ENCODE data around the gene THAP2.
A peak's percentile ranks its signal among the peaks of the same experiment; 100 is the strongest.

The THAP2 gene
- 26.6 reads per million, percentile 53 among the genes with 10 or more reads in this experiment for total RNA-seq

DNA sequence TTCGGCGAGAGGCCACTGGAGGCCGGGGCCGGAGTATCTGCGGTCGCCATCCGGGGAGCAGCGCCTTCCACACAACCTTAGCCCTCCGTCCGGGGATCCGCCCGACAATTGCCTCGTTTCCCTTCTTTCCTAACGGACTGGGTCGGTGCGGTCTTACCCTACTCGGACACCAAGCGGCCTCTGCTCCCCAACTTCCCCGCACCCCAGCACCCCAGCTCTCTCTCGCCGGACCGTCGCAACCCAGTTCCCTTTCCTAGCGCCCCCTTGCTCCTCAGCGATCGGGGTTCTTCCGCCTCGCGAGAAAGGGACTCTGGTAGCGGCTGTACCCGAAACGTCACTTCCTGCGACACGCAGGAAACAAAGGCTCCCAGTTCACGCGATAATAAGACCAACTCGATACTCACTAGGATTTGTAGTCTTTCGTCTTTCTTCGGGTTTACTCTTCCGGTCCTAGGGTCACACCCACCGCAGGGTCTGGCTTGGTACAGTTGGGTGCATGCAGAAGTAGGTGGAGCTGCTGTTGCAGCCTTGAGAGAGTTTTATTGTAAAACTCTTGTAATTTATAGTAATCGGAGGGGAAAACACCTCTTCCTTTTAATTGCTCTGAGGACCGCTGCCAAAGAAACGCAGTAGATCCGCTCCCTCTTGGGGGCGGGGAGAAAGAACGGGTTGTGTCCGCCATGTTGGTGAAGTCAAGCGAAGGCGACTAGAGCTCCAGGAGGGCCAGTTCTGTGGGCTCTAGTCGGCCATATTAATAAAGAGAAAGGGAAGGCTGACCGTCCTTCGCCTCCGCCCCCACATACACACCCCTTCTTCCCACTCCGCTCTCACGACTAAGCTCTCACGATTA, at the start of gene THAP2, which contains the start of gene ZFC3H1:
THAP2 (plus strand) TSS at position 741 of the 850 bp plus-strand sequence. CDS start 209 bp downstream, outside the sequence.
ZFC3H1 (minus strand) TSS at position 288 of the 850 bp plus-strand sequence; CDS start at position 50, 238 bp downstream.
- DNase-seq = peak; percentile 90

DNA sequence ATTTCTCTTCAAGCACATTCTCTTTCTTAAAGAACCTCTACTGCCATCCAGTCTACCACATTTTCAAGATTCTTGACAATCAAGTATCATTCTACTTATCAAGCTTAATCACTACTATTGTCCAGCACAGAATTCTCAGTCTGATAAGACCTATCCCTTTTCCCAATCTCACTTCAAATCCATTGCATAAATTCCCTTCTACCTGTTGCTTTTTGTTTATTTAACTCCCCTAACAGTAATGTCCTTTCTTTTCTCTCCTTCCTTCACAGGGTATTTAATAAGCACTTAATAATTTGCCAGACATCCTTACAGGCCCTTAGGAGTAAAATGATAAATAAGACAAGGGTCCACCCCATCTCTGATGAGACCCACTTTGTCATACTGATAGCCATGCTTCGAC, 42.2 kb upstream of the THAP2 start:
- no peak for DNase-seq

DNA sequence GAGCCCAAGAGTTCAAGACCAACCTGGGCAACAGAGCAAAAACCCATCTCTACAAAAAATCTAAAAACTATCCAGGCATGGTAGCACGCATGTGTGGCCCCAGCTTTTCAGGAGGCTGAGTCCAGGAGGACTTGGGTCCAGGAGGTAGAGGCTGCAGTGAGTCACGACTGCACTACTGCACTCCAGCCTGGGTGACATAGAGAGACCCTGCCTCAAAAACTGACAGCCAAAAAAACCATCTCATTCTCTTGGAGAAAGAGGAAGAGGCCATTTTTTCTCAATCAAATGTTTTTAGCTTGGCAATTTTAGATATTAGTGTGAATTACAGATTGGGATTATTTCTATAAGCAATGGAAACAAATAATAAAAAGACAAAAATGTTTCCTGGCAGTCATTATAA, 38.6 kb upstream of the THAP2 start:
- no peak for DNase-seq

DNA sequence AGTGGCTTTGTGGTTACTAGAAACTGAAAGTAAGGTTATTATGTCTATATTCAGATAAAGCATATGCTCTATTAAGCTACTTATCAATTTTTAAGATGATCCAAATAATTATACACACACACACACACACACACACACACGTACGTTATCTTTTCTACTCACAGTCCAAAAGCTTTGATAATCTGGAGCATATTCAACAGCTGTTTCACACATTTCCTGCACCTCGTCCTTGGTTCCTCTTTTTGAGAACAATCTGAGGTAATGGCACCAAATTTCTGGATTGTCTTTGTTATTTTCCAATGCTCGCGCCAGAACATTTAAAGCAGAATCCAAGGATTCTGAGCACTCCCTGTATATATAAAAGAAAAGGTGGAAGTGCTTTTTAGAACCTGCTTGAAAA, 38.0 kb upstream of the THAP2 start:
- no peak for DNase-seq

DNA sequence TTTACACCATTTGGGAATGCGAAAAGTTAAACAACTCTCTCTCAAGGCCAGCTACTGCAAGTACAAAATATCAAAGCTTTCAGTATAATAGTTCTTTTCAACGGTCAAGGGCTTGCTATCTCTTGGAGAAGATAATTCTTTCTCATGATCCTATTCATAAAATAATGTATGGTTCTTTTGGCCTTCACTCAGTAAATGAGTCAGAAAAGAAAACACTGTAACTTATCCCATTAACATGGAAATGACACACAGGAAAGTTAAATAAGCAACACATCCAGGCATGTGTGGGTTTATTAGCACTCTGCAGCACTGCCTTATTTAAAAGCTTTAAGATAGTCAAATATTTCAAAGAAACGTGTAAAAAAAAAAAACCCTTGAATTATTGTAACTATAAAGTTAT, 37.3 kb upstream of the THAP2 start:
- no peak for DNase-seq

DNA sequence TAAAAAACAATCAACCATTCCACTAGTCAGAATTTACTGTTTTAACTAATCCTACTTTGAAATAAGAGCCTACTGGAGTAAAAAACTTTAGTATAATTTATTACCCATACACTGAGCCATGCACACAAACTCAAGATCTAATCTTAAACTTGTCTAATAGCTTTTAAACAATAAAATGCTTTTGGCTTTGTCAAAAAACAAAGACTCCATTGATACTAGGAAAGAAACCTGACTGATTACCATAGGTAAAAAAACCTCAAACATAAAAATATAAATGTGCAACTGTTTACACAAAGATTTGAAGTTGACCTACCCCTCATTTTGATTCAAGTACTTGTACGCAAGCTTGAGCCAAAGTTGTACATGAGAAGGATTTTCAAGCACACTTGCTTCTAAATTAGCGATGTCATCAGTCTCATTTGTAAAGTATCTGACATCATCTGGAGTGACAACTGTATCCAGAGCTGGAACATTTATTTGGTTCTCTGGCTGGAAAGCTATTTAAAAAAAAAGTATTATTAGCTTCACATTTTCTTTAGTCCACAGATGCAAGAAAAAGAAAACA, 36.6 kb upstream of the THAP2 start:
- no peak for DNase-seq

DNA sequence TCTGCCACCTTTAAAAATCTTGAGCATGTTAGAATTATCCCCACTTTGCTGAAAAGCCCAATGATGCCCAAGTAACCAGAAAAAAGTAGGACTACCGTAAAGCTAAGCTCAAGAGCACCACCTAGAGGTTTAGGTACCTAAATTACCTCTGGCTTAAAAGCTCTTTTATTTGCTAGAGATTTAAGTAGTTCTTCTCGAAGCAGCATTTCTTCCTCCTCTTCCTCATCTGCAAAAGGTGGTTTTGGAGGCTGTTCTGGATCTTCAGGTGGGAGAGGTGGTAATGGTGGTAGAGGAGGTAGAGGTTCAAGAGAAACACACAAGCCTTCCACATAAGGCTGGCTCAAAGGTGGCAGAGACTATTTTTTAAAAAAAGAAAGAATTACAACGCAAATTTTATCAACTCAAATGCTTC, 27.4 kb upstream of the THAP2 start:
- peak; percentile 17 for DNase-seq

DNA sequence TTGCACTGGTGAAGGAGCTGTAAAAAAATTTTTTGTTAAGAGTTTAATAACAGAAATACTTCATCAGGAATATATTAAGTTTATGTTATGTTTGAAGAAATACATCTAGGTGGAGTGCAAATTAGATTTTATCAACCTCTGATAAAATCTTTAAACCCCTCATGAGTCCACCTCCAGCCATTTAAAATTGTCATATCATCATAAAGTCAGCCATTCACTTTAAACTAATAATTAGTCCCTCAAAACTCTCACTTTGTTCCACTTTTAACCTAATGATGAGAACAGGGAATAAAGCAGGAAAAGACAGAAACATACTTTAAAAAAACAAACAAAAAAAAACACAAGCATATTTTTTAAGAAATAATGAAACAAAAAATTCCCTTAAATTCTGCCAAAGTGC, 25.6 kb upstream of the THAP2 start:
- DNase-seq = no peak

DNA sequence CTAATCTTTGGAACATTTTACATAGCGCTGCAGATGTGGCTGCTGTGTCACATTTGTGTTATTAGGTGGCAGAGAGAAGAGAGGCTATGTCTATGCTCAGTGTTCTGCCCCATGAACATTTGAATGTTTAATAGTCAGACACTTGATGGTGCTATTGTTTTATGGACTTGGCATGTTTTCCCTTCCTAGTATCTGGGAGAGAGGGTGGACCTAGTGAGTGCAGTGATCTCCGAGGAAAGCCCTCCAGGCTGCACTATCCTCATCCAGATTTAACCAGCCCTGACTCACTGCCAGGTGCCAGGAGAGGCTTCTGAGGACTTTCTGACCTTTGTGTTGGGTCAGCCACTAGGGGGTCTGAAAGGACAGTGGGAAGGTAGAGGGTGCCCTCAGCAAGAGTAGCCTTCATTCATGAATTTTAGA, 24.8 kb upstream of the THAP2 start:
- no peak for DNase-seq

DNA sequence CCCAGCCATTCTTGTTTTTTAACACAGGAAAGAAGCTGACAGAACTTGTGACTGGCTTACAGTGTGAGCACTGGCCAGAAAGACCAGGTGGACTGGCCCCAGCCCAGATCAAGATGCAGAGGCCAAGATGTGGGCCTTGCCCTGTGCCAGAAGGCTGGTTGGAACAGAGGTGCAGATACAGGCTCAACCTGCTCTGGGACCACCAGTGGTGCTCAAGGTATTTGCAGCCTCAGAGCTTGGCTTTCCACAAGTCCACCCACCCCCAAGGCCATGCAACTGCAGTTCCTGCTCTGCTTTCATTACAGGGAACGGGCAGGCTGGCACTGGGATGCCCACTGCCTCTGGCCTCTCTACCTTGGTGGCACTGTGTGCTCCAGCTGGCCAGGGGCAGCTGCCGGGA, 23.8 kb upstream of the THAP2 start:
- no peak for DNase-seq

DNA sequence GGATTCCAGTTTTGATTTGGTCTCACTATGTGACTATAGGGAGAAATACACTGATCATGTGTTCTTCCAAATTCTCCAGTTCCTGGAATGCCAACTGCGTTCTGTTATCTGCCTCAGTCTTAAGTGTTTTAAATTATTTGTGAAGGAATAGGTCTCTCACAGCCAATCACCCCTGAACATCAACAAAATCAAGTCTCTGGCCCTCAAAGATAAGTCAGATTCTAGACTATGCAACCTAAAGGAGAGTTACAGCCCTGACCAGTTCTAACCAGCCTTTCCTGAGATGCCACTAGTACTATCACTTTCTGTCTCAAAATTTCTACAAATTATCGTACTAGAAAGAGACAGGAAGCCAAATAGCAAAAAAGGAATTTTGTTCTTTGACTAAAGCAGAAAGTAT, 22.7 kb upstream of the THAP2 start:
- no peak for DNase-seq

DNA sequence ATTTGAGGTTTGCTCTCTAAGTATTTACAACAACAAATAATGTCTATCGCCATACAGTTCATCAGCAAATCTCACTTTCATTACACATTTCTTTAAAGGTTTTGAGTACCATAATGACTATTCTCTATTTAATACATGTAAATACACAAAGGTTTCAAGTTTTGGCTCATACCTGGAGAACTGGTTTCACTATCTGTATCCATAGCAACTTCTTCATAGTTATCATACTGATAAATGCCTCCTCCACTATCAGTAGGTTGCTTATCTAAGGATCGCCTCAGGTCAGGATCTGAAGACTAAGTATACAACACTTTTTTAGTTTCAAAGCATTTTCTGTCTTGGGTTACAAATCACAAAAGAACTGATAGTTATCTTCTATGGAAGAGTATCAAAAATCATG, 21.8 kb upstream of the THAP2 start:
- DNase-seq = no peak

DNA sequence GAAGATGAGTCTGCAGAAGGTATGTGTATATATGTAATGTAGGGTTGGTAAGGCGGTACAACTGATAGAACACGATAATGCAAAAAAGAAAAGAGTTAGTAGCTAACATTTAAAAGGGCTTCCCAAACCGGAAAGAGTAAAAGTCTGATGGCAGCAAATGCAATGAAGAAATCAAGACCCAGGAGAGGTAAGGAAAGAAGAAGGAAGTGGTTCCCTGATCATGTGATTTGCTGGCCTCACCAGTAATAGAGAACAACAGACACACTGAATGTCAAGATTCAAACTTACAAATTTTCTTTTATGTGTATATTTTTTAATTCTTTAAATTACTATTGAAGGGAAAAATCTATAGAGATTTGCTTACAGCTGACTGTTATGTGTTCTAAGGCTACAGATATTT, 18.8 kb upstream of the THAP2 start:
- DNase-seq = no peak

DNA sequence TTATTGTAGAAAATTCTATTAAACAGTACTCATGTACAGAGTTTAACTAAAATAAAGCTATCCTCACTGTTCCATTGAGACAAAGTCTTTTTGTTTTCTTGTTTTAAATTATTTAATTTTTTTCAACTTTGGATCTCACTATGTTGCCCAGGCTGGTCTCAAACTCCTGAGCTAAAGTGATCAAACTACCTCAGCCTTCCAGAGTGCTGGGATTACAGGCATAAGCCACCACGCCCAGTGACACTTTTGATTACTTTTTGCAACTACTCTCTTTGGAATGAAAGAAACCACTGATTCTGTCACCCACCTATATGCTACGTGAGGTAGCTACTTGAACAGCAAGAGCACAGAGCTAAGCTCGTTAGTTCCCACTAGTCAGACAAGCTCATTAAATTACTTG, 17.6 kb upstream of the THAP2 start:
- DNase-seq = no peak

DNA sequence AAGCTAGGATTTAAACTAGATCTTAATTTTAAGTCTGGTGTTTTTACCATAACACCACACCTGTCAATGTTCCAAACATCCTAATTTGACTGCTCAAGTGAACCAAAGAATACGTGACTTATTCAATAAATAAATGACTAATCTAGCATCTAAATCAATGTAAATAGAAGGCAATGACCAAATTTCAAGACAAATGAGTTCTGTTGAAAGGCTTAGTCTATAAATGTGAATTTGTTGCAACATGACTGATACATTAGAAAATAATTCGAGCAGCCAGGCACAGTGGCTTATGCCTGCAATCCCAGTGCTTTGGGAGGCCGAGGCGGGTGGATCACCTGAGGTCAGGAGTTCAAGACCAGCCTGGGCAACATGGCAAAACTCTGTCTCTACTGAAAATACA, 15.6 kb upstream of the THAP2 start:
- no peak for DNase-seq

DNA sequence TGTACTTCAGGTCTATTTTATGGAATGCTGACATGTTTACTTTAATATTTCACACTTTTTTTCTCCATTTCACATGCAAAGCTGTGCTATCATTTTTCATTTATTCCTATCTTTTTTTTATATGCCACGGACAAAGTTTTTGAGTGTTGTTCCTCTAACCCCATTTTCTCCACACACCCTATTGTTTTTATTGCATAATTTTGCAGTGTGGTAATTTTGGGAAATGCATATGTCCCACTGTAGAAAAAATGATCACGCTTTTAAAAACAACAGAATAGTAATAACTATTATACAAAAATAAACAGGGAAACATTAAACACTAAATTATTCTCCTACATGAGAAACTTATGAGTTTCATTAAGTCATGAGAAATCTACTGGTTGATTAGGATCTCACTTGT, 14.7 kb upstream of the THAP2 start:
- DNase-seq = no peak

DNA sequence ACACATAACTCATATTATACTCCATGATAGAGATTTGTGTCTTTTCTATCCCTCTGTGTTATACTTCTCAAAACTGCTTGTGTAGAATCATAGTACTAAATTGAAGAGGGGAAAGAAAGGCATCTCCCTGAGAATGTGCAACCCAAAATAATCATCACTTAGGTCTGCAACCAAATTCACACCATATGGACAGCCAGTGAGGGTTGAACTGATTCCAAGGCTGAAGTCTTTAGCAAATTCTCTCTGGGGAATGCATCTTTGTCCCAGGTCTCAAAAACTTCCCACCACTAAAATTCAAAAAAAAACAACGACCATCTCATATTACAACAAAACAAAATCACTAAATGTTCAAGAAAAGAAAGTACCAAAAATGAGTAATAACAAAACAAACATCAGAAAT, 11.4 kb upstream of the THAP2 start:
- no peak for DNase-seq

DNA sequence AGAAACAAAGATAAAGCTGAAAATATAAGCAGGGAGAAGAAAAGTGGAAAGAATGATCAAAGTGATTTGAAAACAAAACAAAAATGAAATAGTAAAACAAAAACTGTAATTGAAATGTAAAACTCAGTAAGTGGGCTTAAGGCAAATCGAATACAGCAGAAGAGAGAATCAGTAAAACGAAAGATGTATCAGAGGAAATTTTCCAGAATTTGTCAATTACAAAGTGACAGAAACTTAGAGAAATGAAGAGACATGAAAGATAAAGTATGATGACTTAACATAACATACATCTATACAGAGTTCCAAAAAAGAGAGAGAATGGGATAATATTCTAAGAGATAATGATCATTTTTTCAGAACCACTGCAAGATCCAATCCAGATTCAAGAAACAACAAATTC, 11.0 kb upstream of the THAP2 start:
- DNase-seq = no peak

DNA sequence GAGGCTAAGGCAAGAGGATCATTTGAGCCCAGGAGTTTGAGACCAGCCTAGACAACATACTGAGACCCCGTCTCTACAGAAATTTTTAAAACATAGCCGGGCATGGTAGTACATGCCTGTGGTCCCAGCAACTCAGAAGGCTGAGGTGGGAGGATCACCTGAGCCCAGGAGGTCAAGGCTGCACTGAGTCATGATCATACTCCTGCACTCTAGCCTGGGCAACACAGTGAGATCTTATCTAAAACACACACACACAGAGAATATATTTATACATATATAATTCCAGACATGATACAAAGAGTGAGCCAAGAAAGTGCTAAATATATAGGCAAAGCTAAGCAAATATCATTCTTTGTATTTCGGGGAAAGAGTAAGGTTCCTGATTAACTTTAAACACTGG, 9.9 kb upstream of the THAP2 start:
- no peak for DNase-seq

DNA sequence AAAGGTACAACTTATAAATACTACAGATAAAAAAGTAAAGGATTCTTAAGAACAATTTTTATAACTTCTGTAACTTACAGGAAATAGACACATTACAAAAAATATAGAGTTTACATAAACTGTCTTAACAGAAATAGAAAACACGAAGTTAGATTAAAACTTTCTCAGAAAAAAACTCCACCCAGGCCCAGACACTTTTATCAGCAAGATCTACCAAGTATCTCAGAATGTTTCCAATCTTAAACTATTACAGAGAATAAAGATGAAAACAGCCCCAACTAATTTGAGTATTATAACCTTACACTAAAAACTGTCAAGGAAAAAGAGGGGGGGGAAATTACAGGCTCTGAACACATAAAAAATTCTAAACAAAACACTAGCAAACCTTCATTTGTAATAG, 8.6 kb upstream of the THAP2 start:
- no peak for DNase-seq

DNA sequence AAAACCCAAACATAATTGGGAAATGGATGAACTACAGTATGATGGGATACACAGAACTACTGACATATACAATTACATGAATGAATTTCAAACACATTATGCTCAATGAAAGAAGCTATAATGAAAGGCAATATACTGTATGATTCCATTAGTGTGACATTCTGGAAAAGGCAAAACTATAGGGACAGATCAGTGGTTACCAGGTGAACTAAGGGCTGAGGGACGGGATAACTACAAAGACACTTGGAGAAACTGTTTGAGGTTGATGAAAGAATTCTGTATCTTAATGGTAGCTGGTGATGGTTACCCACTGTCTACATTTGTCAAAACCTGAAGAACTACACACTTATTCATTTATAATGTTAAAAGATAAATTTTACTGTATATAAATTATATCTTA, 8.2 kb upstream of the THAP2 start:
- no peak for DNase-seq

DNA sequence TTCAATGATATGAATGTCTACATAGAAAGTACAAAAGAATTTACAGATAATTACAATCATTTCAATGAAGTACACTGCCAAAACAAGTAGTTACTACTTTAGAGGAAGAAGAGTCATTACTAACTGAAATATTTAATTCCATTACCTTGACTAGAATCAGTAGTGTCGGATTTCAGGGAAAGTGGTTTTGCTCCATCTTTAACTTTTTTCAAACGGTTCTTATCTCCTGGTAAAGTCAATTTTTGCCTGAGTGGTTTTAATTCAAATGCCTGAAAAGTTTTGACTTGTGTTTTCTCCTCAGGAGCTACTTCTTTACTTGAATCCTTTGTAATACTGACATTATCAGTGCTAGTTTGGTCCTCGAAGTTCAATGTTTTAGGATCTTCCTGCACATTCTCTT, 7.4 kb upstream of the THAP2 start:
- DNase-seq = no peak

DNA sequence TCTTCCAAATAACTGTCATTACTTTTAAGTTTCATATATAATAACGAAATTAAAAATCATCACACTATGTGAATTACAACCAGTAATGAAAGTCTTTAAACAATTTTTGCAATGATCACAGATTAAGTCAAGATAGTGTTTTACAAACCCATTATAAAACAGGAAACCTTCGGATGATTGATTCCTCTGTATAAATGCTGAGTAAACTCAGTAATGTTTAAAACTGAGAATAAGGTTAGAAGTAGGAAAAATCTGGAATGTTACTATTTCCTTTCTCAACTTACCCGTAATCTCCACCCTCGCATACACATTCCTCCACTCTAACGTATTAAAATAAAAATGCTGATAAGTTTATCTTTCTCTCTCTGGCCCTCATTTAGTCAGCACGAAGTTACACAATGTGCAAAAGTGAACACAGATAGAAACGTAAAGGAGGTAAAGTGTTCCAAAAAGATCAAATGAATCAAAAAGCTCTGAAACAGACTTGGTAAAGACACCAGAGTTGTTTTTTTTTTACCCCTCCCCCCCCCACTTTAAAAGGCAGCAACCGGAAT, 2.0 kb upstream of the THAP2 start:
- no peak for DNase-seq

Data from effector CD4-positive, alpha-beta T cell (primary cell).